WTC11 (cell line): ENCODE data around the gene LBX2. TPM values are rescaled to one million over a fixed set of nuclear protein-coding genes. Genes with fewer than 3 reads are reported as not detected.
A peak's percentile ranks its signal among the peaks of the same experiment; 100 is the strongest.

ENCODE experiments used
- ATAC-seq: fragments of 200-7000 bp; cut with Tn5 transposase; 2 replicates; pipeline ENCODE4 v1.10.0; 2021; ENCODE audit warnings: mild to moderate bottlenecking, moderate library complexity
- CTCF ChIA-PET: fragments of 300-600 bp; sonication (Branson Sonifier 250); formaldehyde crosslinking; loops from one replicate; lab custom pipeline; 2021; ENCODE audit warnings: antibody characterized with exemption; lab: Charles Lee
- POLR2A ChIA-PET: fragments of 350-600 bp; sonication (Branson Sonifier 250); formaldehyde crosslinking; loops from one replicate; lab custom pipeline; 2021; ENCODE audit warnings: antibody characterized with exemption; lab: Charles Lee
- DNase-seq: peaks from one replicate; pipeline ENCODE4 v3.0.0; 2021; ENCODE audit warnings: low spot score
- H3K27ac Mint-ChIP-seq: 2 replicates; pipeline ENCODE4 v1.8.0; 2021; ENCODE audit warnings: mixed read lengths
- H3K27me3 Mint-ChIP-seq: 2 replicates; pipeline ENCODE4 v1.8.0; 2021; ENCODE audit warnings: low read depth, mild to moderate bottlenecking, moderate library complexity, mixed read lengths
- H3K36me3 Mint-ChIP-seq: 2 replicates; pipeline ENCODE4 v1.8.0; 2021; ENCODE audit warnings: mixed read lengths
- H3K4me1 Mint-ChIP-seq: 2 replicates; pipeline ENCODE4 v1.8.0; 2022; ENCODE audit warnings: mixed read lengths
- H3K4me3 Mint-ChIP-seq: 2 replicates; pipeline ENCODE4 v1.8.0; 2021; ENCODE audit warnings: mild to moderate bottlenecking, moderate library complexity, mixed read lengths
- H3K9me3 Mint-ChIP-seq: 2 replicates; pipeline ENCODE4 v1.8.0; 2021; ENCODE audit warnings: mixed read lengths
- CBFB ChIP-seq: sonication (generic); formaldehyde crosslinking; IDR thresholded peaks from 2 replicates; pipeline ENCODE4 v1.8.1; 2022; ENCODE audit warnings: mild to moderate bottlenecking, low read depth, missing genetic modification reagents
- FOXP1 ChIP-seq: sonication (generic); formaldehyde crosslinking; IDR thresholded peaks from 2 replicates; pipeline ENCODE4 v1.8.0; 2022; ENCODE audit warnings: missing genetic modification reagents, mild to moderate bottlenecking, moderate library complexity, borderline replicate concordance
- GRHL2 ChIP-seq: fragments of 250-450 bp; sonication (Bioruptor Pico); IDR thresholded peaks from 2 replicates; pipeline ENCODE4 v1.8.0; 2022; ENCODE audit warnings: mild to moderate bottlenecking, moderate library complexity; ENCODE audit not compliant: insufficient replicate concordance, severe bottlenecking
- HMGA2 ChIP-seq: fragments of 250-450 bp; sonication (Bioruptor Pico); IDR thresholded peaks from 2 replicates; pipeline ENCODE4 v1.4.0; 2021; ENCODE audit warnings: mild to moderate bottlenecking, moderate library complexity
- JAZF1 ChIP-seq: fragments of 250-450 bp; sonication (Bioruptor Pico); IDR thresholded peaks from 2 replicates; pipeline ENCODE4 v1.9.0; 2021; ENCODE audit warnings: moderate library complexity, mild to moderate bottlenecking, inconsistent platforms
- MXD4 ChIP-seq: fragments of 250-450 bp; sonication (Bioruptor Pico); IDR thresholded peaks from 2 replicates; pipeline ENCODE4 v1.8.0; 2021; ENCODE audit warnings: mild to moderate bottlenecking, moderate library complexity, borderline replicate concordance
- NFYB ChIP-seq: sonication (generic); formaldehyde crosslinking; conservative IDR thresholded peaks from 2 replicates; pipeline ENCODE4 v1.8.0; 2022; ENCODE audit warnings: low read depth, missing genetic modification reagents
- SMAD4 ChIP-seq: sonication (generic); formaldehyde crosslinking; IDR thresholded peaks from 2 replicates; pipeline ENCODE4 v1.8.0; 2022; ENCODE audit warnings: mild to moderate bottlenecking, missing genetic modification reagents
- SP1 ChIP-seq: sonication (generic); formaldehyde crosslinking; conservative IDR thresholded peaks from 2 replicates; pipeline ENCODE4 v1.8.1; 2022; ENCODE audit warnings: missing genetic modification reagents
- ZNF263 ChIP-seq: sonication (generic); formaldehyde crosslinking; IDR thresholded peaks from 2 replicates; pipeline ENCODE4 v1.8.1; 2022; ENCODE audit warnings: low read depth, mild to moderate bottlenecking, moderate library complexity, missing genetic modification reagents
- total RNA-seq: library from RNA; stranded (reverse); gene quantifications from 3 replicates; pipeline ENCODE4 v1.2.3, GENCODE V29; 2021
- TF ChIP-seq, protein P1 (sequence below): fragments of 250-450 bp; sonication (Bioruptor Pico); IDR thresholded peaks from 2 replicates; pipeline ENCODE4 v1.9.0; 2021; ENCODE audit warnings: mild to moderate bottlenecking, borderline replicate concordance
- TF ChIP-seq, protein P2 (sequence below): fragments of 200-600 bp; IDR thresholded peaks from 2 replicates; pipeline ENCODE4 v1.8.0; 2022; ENCODE audit warnings: antibody characterized with exemption
- TF ChIP-seq, protein P3 (sequence below): fragments of 250-450 bp; sonication (Bioruptor Pico); IDR thresholded peaks from 2 replicates; pipeline ENCODE4 v2.1.2; 2022; ENCODE audit warnings: mild to moderate bottlenecking, moderate library complexity
- TF ChIP-seq, protein P4 (sequence below): sonication (generic); formaldehyde crosslinking; IDR thresholded peaks from 2 replicates; pipeline ENCODE4 v1.8.0; 2022; ENCODE audit warnings: missing genetic modification reagents
- TF ChIP-seq, protein P5 (sequence below): fragments of 250-450 bp; sonication (Bioruptor Pico); IDR thresholded peaks from 2 replicates; pipeline ENCODE4 v1.8.0; 2021; ENCODE audit warnings: mild to moderate bottlenecking
- TF ChIP-seq, protein P6 (sequence below): sonication (generic); formaldehyde crosslinking; IDR thresholded peaks from 2 replicates; pipeline ENCODE4 v1.8.1; 2022; ENCODE audit warnings: low read depth, missing genetic modification reagents, borderline replicate concordance
- TF ChIP-seq, protein P7 (sequence below): sonication (generic); formaldehyde crosslinking; IDR thresholded peaks from 2 replicates; pipeline ENCODE4 v1.8.0; 2022; ENCODE audit warnings: mild to moderate bottlenecking, missing genetic modification reagents

Gene LBX2
- total RNA-seq, 1 experiment from 2014 or later: 1.0 TPM

DNA sequence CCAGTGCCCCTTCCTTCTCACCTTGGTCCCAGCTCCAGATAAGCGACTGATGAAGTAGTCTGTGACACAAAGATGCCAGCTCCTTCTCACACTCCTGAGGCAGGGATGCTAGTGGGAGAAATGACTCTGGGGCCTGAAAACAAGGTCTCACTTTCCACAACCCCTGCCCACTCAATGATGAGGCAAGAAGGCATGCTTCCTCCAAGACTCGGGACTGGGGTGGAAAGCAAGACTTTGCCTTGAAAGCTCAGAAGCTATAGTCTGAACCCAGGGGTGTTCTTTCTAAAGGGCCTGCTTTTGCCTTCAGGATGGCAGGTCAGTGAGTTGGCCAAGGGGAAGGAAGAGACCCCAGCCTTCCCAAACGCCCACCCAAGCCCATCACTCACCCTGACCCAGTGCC is 18.0 kb downstream of the LBX2 start (continued):
- TF ChIP-seq, protein P1, sequence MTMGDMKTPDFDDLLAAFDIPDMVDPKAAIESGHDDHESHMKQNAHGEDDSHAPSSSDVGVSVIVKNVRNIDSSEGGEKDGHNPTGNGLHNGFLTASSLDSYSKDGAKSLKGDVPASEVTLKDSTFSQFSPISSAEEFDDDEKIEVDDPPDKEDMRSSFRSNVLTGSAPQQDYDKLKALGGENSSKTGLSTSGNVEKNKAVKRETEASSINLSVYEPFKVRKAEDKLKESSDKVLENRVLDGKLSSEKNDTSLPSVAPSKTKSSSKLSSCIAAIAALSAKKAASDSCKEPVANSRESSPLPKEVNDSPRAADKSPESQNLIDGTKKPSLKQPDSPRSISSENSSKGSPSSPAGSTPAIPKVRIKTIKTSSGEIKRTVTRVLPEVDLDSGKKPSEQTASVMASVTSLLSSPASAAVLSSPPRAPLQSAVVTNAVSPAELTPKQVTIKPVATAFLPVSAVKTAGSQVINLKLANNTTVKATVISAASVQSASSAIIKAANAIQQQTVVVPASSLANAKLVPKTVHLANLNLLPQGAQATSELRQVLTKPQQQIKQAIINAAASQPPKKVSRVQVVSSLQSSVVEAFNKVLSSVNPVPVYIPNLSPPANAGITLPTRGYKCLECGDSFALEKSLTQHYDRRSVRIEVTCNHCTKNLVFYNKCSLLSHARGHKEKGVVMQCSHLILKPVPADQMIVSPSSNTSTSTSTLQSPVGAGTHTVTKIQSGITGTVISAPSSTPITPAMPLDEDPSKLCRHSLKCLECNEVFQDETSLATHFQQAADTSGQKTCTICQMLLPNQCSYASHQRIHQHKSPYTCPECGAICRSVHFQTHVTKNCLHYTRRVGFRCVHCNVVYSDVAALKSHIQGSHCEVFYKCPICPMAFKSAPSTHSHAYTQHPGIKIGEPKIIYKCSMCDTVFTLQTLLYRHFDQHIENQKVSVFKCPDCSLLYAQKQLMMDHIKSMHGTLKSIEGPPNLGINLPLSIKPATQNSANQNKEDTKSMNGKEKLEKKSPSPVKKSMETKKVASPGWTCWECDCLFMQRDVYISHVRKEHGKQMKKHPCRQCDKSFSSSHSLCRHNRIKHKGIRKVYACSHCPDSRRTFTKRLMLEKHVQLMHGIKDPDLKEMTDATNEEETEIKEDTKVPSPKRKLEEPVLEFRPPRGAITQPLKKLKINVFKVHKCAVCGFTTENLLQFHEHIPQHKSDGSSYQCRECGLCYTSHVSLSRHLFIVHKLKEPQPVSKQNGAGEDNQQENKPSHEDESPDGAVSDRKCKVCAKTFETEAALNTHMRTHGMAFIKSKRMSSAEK: no peak
- no peak for TF ChIP-seq MXD4 (CRISPR knock-in tag)

DNA sequence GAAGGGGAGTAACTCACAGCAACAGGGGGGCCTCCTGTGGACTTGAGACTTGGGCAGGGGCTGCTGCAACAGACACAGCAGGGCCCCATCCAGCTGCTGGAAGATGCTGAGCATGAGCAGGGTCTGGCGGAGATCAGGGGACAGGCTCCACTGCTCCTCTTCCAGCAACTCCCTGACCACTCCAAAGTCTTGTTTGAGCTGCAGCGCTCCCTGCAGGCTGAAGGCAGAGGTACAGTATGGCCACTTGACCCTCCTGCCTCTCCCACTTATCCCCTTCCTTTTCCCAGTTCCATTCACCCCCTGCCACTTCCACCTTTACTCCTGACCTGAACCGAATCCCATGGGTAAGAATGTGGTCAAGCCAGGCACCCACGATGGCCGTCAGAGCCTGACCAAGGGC is 24.5 kb downstream of the LBX2 start:
- ChIA-PET POLR2A (no interaction called here), CTCF (interaction anchor here (0.8 to 2.6 kb wide), 8 partner anchors 8 to 157 kb away, joined by 3 to 23 read pairs (median 4); partner anchors contain the start of genes CCDC142, DQX1, MOGS and TTC31)
- no peaks in the 10 kb centered on the region for H3K9me3 Mint-ChIP-seq
- peaks cover 11% of the 10 kb centered on the region for H3K4me1 Mint-ChIP-seq
- no peaks in the 10 kb centered on the region for H3K27me3 Mint-ChIP-seq
- no peak overlapping the region for H3K27ac Mint-ChIP-seq
- no peak overlapping the region for H3K4me3 Mint-ChIP-seq
- H3K36me3 Mint-ChIP-seq: peaks cover 20% of the 10 kb centered on the region
- TF ChIP-seq SMAD4 (CRISPR knock-in tag): no peak
- TF ChIP-seq, protein P2, sequence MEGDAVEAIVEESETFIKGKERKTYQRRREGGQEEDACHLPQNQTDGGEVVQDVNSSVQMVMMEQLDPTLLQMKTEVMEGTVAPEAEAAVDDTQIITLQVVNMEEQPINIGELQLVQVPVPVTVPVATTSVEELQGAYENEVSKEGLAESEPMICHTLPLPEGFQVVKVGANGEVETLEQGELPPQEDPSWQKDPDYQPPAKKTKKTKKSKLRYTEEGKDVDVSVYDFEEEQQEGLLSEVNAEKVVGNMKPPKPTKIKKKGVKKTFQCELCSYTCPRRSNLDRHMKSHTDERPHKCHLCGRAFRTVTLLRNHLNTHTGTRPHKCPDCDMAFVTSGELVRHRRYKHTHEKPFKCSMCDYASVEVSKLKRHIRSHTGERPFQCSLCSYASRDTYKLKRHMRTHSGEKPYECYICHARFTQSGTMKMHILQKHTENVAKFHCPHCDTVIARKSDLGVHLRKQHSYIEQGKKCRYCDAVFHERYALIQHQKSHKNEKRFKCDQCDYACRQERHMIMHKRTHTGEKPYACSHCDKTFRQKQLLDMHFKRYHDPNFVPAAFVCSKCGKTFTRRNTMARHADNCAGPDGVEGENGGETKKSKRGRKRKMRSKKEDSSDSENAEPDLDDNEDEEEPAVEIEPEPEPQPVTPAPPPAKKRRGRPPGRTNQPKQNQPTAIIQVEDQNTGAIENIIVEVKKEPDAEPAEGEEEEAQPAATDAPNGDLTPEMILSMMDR: peak; percentile 56
- ATAC-seq (peak; percentile 13; the same call in 1 of the 2 replicates), DNase-seq (peak; percentile 77)

DNA sequence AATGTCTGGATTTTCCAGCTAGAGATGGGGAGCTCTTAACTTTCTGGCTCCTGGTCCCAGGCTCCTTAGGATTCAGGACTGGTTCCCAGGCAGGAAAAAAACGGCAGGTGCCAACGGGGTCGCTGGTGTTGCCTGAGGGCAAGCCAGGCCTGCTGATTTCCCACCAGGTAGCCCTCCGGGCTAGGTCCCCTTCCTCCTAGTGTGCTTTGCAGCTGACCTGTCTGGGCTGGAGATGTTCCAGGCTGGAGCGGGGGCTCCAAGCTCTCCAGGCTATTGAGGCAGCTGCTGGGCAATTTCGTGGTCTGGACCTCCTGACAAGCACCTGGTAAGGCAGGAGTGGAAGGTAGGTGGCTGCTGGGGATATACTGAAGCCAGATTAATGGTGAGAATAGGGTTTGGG is 24.9 kb downstream of the LBX2 start:
- no peak for ATAC-seq
- H3K4me3 Mint-ChIP-seq: no peak overlapping the region
- POLR2A ChIA-PET: no interaction called here
- TF ChIP-seq JAZF1 (CRISPR knock-in tag): no peak
- no peak for TF ChIP-seq ZNF263 (CRISPR knock-in tag)
- TF ChIP-seq NFYB: no peak
- TF ChIP-seq FOXP1: no peak
- no peak for TF ChIP-seq HMGA2 (CRISPR knock-in tag)
- TF ChIP-seq, protein P3, sequence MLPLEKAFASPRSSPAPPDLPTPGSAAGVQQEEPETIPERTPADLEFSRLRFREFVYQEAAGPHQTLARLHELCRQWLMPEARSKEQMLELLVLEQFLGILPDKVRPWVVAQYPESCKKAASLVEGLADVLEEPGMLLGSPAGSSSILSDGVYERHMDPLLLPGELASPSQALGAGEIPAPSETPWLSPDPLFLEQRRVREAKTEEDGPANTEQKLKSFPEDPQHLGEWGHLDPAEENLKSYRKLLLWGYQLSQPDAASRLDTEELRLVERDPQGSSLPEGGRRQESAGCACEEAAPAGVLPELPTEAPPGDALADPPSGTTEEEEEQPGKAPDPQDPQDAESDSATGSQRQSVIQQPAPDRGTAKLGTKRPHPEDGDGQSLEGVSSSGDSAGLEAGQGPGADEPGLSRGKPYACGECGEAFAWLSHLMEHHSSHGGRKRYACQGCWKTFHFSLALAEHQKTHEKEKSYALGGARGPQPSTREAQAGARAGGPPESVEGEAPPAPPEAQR (CRISPR knock-in tag): no peak
- TF ChIP-seq, protein P4, sequence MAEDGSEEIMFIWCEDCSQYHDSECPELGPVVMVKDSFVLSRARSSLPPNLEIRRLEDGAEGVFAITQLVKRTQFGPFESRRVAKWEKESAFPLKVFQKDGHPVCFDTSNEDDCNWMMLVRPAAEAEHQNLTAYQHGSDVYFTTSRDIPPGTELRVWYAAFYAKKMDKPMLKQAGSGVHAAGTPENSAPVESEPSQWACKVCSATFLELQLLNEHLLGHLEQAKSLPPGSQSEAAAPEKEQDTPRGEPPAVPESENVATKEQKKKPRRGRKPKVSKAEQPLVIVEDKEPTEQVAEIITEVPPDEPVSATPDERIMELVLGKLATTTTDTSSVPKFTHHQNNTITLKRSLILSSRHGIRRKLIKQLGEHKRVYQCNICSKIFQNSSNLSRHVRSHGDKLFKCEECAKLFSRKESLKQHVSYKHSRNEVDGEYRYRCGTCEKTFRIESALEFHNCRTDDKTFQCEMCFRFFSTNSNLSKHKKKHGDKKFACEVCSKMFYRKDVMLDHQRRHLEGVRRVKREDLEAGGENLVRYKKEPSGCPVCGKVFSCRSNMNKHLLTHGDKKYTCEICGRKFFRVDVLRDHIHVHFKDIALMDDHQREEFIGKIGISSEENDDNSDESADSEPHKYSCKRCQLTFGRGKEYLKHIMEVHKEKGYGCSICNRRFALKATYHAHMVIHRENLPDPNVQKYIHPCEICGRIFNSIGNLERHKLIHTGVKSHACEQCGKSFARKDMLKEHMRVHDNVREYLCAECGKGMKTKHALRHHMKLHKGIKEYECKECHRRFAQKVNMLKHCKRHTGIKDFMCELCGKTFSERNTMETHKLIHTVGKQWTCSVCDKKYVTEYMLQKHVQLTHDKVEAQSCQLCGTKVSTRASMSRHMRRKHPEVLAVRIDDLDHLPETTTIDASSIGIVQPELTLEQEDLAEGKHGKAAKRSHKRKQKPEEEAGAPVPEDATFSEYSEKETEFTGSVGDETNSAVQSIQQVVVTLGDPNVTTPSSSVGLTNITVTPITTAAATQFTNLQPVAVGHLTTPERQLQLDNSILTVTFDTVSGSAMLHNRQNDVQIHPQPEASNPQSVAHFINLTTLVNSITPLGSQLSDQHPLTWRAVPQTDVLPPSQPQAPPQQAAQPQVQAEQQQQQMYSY (CRISPR knock-in tag): no peak
- TF ChIP-seq CBFB (CRISPR knock-in tag): no peak
- TF ChIP-seq, protein P5, sequence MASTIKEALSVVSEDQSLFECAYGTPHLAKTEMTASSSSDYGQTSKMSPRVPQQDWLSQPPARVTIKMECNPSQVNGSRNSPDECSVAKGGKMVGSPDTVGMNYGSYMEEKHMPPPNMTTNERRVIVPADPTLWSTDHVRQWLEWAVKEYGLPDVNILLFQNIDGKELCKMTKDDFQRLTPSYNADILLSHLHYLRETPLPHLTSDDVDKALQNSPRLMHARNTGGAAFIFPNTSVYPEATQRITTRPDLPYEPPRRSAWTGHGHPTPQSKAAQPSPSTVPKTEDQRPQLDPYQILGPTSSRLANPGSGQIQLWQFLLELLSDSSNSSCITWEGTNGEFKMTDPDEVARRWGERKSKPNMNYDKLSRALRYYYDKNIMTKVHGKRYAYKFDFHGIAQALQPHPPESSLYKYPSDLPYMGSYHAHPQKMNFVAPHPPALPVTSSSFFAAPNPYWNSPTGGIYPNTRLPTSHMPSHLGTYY (CRISPR knock-in tag): no peak
- TF ChIP-seq, protein P6, sequence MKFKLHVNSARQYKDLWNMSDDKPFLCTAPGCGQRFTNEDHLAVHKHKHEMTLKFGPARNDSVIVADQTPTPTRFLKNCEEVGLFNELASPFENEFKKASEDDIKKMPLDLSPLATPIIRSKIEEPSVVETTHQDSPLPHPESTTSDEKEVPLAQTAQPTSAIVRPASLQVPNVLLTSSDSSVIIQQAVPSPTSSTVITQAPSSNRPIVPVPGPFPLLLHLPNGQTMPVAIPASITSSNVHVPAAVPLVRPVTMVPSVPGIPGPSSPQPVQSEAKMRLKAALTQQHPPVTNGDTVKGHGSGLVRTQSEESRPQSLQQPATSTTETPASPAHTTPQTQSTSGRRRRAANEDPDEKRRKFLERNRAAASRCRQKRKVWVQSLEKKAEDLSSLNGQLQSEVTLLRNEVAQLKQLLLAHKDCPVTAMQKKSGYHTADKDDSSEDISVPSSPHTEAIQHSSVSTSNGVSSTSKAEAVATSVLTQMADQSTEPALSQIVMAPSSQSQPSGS (CRISPR knock-in tag): no peak
- no peak for TF ChIP-seq GRHL2 (CRISPR knock-in tag)
- no peak for TF ChIP-seq SP1 (CRISPR knock-in tag)
- TF ChIP-seq, protein P7, sequence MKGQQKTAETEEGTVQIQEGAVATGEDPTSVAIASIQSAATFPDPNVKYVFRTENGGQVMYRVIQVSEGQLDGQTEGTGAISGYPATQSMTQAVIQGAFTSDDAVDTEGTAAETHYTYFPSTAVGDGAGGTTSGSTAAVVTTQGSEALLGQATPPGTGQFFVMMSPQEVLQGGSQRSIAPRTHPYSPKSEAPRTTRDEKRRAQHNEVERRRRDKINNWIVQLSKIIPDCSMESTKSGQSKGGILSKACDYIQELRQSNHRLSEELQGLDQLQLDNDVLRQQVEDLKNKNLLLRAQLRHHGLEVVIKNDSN (CRISPR knock-in tag): no peak

More for the DNA sequence above, 24.9 kb downstream of the LBX2 start:
- CTCF ChIA-PET: interaction anchor here (0.7 to 2.6 kb wide), 7 partner anchors 8 to 158 kb away, joined by 3 to 23 read pairs (median 5); partner anchors contain the start of genes AUP1, CCDC142, HTRA2 and MOGS
- H3K27me3 Mint-ChIP-seq: no peaks in the 10 kb centered on the region
- H3K4me1 Mint-ChIP-seq: peaks cover 11% of the 10 kb centered on the region
- H3K36me3 Mint-ChIP-seq: peaks cover 18% of the 10 kb centered on the region
- H3K27ac Mint-ChIP-seq: no peak overlapping the region
- no peak for DNase-seq
- H3K9me3 Mint-ChIP-seq: no peaks in the 10 kb centered on the region
